ENCODE results near the gene ACSS1. TPM values are rescaled to one million over a fixed set of nuclear protein-coding genes. Genes with fewer than 3 reads are reported as not detected.

Gene ACSS1
- total RNA-seq, 1 experiment from 2014 or later: 0.61 TPM

GRCh38 chr20:24968278-24968800 lies 89.6 kb downstream of the ACSS1 start:
- no peaks in the 10 kb centered on the region for H3K27me3 ChIP-seq (ENCODE audit: insufficient read depth, low read length)
- H3T11ph ChIP-seq (ENCODE audit: low read length): no peak overlapping the region
- H4K5ac ChIP-seq (ENCODE audit: insufficient read length, low read depth, low read length): no peak overlapping the region
- no peak overlapping the region for H2BK20ac ChIP-seq (ENCODE audit: low read depth, low read length, poor library complexity, severe bottlenecking)
- no peak overlapping the region for H3K9ac ChIP-seq (ENCODE audit: extremely low read depth, insufficient read length, low read length)
- no peak overlapping the region for H2AK5ac ChIP-seq (ENCODE audit: insufficient read length, low read length)
- no peak overlapping the region for H3K56ac ChIP-seq (ENCODE audit: insufficient read length, low read depth, low read length)
- H3K4me1 Mint-ChIP-seq: no peaks in the 10 kb centered on the region
- no peak overlapping the region for H3K27ac Mint-ChIP-seq
- H3K79me2 ChIP-seq (ENCODE audit: insufficient read depth, low read length): no peaks in the 10 kb centered on the region
- no peak overlapping the region for H3K4ac ChIP-seq (ENCODE audit: low read depth, low read length)
- no peaks in the 10 kb centered on the region for H3K4me1 ChIP-seq (ENCODE audit: insufficient read depth, low read length)
- H3K4me3 Mint-ChIP-seq: no peak overlapping the region
- no peaks in the 10 kb centered on the region for H4K20me1 ChIP-seq (ENCODE audit: control insufficient read depth, insufficient read depth, insufficient read length)
- TF ChIP-seq CTCF (conservative IDR thresholded peaks at IDR 0.05): no peak
- H3K23me2 ChIP-seq (ENCODE audit: insufficient read length, low read depth, low read length, poor library complexity, severe bottlenecking): no peaks in the 10 kb centered on the region
- H2BK120ac ChIP-seq (ENCODE audit: low read depth, low read length, poor library complexity, severe bottlenecking): no peak overlapping the region
- no peaks in the 10 kb centered on the region for H3K27me3 Mint-ChIP-seq (ENCODE audit: low read depth)
- no peak overlapping the region for H3K27ac ChIP-seq (ENCODE audit: insufficient read length, low read depth, low read length)
- H3K9me3 Mint-ChIP-seq: no peaks in the 10 kb centered on the region
- H4K91ac ChIP-seq (ENCODE audit: insufficient read length, low read depth, low read length): no peak overlapping the region
- H3K14ac ChIP-seq (ENCODE audit: insufficient read depth, low read length): no peak overlapping the region
- WGBS (ENCODE audit: extremely low coverage, insufficient read length, low lambda C conversion rate): no CpG with 5 or more reads among the region's 5 CpGs
- no peak overlapping the region for H3K18ac ChIP-seq (ENCODE audit: insufficient read length, low read depth, low read length)
- no peak overlapping the region for H3K4me2 ChIP-seq (ENCODE audit: insufficient read depth, insufficient read length, low read length)
- H2BK15ac ChIP-seq (ENCODE audit: low read depth, low read length): no peak overlapping the region
- H4K8ac ChIP-seq (replicated peaks; ENCODE audit: insufficient read length, low read depth, low read length): no peak overlapping the region
- H3K9me3 ChIP-seq (ENCODE audit: control insufficient read depth, low read depth, low read length): no peaks in the 10 kb centered on the region
- no peak overlapping the region for H2AFZ ChIP-seq (ENCODE audit: low read length)
- peak; percentile 10 for DNase-seq
- H2BK12ac ChIP-seq (ENCODE audit: insufficient read length, low read depth, low read length): no peak overlapping the region
- H2BK5ac ChIP-seq (ENCODE audit: insufficient read length, low read length): no peak overlapping the region
- no peaks in the 10 kb centered on the region for H3K79me1 ChIP-seq (ENCODE audit: insufficient read depth, low read depth, low read length, poor library complexity, severe bottlenecking)
- H3K23ac ChIP-seq (ENCODE audit: insufficient read length, low read depth, low read length): no peak overlapping the region
- H3K36me3 Mint-ChIP-seq (ENCODE audit: insufficient read depth in 1 of 3, low read depth in 3 of 3): peaks cover 30 to 80% (median 52%) of the 10 kb centered on the region in 3 experiments; a peak in 6 of 7 replicates

All from H9 (cell line).